ENCODE results near the gene CDH13.

Gene CDH13

DNA sequence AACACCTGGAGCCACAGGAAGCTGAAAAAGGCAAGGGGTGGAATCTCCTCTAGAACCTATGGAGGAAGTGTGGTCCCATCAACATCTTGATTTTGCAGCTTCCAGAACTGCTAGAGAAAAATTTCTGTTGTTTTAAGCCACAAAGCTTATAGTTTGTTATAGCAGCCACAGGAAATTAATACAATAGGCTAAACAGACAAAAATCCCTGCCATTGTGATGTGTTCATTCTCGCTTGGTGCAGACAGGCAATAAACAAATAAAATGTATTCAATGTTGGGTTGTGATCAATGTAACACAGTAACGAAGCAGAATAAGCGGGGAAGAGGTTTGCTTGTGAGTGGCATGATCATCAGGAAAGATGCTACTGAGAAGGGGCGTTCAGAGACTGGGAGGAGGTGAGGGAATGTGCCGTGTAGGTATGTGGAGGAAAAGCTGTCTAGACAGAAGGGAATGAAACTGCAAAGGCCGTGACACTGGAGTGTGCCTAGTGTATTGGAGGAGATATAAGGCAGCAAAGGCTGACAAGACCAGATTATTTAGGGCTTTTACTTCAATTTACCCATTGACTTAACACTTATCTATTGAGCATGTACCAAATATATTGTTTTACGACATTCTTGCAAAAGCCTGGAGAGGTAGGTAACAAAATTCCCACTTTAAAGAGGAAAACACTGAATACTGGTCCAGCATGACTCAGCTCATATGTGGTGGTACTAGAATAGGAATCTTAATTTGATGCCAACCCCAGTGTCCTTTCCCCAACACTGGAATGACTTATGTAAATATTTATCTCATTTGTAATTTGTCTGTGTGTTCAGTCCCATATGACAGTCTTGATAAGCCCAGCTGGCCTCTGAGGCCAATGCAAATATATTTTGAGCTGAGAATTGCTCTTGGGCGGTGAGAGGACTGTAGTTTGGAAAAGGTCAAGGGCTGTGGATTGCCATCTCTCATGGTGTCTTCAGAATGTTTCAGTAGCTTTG is 375.9 kb downstream of the CDH13 start:
- no peak for DNase-seq (ENCODE audit: low read depth)

DNA sequence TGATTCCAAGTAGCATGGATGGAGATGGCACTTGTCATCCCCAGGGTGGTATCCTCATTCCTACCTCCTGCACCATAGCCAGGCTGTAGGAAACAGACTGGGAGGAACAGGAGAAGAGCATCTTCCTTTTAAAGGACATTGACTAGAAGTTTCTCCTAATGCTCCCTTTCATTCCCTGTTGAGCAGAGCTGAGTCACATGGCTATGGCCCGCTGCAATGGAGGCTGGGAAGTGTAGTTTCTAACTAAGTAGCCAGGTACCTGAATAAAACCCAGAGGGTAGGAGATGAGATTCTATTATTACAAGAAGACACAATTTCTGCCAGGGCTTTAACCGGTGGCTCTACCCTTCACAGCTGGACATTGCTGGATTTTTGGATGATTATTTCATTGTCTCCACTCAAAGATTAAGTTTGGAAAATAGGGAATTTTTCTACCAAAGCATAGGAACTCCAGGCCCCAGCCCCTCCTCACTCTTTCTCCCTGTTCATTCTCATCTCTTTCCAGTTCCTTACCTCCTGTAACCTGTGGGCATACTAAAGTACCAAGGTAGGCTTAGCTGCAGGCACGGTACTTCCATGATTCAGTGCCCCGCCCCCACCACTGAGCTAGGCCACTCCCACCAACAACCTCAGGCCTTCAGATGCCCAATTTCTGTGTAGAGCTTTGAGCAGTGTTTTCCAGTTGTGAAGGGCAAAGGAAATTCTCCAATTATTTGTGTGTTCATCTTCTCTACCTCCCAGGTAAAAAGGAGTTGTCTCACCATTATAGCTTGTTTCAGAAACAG is 378.3 kb downstream of the CDH13 start:
- no peak for DNase-seq (ENCODE audit: low read depth)

DNA sequence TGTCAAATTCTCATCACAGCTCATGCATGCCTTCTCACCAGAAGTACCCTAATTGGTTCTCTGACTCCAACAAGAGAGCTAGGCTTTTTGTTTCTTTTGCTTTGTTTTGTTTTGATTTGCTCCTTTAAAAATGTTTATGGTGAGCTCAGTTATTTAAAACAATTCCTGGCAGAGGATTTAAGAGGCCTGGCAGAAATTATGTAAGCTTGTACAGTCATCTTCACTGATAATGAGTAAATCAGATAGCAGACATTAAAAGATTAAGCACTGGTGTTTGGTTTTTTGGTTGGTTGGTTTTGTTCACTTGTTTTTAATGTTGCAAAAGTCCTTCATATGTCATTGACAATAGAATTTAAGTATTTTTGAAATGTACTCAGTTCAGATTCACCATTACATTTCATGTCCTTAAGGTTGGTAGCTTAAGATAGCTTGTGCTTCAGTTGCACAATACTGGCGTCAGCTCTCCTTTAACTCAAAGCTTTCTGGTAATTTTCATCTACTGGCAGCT is 378.9 kb downstream of the CDH13 start:
- no peak for DNase-seq (ENCODE audit: low read depth)

DNA sequence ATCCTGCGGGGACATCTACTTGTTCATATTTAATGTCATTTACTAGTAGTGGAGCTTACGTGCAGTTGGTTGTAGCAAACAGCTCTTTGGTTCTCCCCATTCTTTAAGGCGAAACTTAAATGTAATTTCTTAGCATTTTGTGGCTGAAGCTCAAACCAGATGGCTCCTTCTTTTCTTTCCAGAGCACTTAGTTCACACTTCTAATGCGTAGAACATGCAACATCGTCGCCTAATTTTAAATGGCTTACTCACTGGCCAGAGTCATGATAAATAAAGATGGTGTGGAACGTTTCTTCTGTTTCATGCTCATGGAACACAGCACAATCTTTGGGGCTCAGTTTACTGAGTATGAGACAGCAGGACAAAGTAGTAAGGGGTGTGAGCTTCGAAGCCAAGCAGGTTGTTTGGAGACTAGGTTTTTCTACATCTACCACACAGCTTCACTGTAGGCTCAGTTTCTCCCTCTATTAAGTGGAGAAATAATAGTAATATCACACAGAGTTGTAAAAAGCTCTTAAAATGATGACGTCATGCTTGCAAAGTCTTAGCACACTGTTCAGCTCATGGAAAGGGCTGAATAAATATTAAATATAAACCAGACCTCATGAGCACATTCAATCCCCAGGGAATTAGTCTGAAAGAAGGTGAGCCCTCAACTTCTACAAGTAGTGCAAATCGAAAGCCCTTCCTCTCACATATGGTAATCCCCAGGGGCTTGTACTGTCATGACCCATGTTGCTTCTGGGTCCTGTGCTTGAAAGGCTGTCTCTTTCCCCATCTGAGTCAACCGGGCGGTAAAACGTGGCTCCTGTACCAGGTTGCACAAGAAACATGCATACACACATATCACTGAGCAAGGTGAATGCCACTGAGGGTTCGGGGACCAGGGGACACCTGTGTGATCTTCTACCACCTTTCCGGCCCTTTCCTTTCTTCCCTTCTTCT is 384.3 kb downstream of the CDH13 start:
- no peak for DNase-seq (ENCODE audit: low read depth)

DNA sequence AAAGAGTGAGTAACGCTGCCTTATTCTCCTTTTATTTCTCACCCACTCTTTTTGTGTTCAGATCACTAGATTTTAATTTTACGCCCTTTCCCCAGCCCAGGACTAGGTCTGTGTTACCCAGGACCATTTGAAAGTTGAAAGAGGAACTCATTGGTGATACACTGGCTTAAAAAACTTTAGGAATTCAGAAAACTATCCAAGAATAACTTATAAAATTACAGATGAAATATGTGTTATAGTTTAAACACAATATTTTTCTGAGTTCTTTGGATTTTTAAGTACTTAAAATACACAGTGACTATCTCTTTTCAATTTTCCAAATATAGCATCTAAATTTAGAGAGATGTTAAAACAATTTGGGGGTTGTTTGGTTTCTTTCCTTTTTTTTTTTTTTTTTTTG is 385.2 kb downstream of the CDH13 start:
- DNase-seq (ENCODE audit: low read depth) = no peak

DNA sequence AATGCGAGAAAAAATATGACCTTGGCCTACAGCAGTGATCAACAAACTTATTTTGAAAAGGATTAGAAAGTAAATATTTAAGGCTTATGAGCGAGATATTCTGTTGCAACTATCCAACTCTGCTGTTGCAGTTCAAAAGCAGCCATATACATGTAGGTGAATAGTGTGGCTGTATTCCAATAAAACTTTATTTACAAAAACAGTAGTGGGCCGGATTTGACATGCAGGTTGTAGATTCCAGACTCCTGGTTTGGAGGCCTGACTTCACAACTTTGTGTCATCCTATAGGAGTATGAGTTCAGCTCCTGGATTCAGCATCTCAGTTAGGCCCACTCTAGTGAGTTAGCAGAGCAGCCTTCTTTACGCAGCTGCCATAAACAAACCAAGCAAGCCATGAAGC is 386.3 kb downstream of the CDH13 start:
- DNase-seq (ENCODE audit: low read depth) = no peak

DNA sequence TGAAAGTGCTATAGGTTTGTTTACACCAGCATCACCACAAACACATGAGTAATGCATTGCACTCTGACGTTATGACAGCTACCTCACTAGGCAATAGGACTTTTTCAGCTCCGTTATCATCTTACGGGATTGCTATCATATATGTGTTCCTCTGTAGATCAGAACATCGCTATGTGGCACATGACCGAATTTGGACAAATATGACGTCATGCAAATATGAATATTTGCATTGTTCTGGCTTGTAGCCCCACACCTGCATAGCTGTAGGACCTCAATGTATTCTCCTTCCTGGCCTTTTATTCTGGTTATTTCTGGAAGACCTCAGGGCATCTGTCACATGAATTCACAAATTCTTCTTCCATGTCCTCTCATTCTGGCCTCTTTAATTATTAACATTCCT is 393.2 kb downstream of the CDH13 start:
- DNase-seq (ENCODE audit: low read depth) = no peak

DNA sequence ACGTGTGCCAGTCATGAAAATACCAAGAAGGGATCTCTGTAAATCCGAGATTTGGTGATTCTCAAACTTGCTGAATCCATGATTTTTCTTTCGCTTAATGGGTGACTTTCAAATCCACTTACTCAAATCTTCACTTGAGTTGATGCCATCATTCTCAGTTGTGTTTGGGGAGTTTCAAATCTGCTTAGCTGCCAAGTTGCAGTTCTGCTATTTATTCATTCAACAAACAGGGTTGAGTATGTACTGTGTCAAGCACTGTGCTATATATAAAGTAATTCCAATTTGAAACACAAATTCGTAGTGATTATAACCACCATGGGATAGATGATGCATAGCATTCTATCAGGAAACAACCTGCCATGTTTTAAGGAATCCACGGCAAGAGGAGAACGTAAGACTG is 394.3 kb downstream of the CDH13 start:
- DNase-seq (ENCODE audit: low read depth) = no peak

DNA sequence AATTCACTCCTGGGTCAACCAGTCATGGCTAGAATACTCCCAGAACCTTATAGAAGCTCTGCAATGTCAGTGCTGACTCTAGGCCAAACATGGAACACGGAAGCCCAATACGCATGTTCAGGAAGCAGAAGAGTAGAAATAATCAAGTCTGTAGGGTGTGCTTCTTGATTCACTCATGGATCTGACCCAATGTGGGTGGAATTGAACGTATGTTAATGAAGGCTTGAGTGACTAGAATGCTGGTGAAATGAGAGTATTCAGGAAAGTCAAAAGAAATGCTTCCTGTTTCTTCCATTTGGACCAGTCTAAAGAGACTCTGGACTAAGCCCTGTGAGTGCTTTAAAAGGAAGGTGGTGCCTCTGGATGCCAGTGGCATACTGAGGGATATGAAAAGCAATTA is 395.0 kb downstream of the CDH13 start:
- no peak for DNase-seq (ENCODE audit: low read depth)

DNA sequence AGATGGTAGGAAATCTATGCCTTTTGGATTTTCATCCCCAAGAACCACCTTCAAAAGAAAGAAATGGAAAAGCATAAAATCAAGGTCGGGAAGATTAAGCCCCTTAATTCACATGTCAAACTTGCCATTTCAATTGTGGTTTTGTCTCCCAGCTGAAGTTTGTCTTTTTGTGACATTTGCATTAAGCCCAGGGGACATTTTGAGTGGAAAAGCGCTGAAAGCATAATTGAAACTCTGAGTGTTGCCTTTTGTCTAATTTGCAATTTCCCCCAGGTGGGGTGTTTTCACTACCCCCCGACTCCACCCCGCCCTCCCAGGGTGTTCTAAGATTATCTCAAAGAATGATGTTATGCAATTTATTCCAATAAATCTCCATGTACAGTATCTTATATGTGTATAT is 396.2 kb downstream of the CDH13 start:
- no peak for DNase-seq (ENCODE audit: low read depth)

DNA sequence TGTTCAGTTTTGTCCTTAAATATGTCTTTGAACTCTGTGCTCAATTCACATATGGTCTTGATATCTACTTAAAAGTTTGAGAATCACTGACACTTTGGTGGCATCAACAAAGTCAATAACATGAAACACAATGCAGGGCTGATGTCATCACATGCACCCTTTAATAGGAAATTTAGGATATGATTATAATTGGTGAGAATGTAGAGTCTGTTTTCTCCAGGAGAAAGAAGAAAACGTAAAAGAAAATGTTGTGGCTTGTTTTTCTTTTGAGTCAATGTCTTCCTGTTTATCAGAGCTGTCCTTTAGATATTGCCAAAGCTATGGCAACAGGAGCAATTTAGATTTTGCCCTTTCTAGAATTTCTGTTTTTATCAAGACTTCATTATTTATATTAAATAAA is 396.9 kb downstream of the CDH13 start:
- no peak for DNase-seq (ENCODE audit: low read depth)

DNA sequence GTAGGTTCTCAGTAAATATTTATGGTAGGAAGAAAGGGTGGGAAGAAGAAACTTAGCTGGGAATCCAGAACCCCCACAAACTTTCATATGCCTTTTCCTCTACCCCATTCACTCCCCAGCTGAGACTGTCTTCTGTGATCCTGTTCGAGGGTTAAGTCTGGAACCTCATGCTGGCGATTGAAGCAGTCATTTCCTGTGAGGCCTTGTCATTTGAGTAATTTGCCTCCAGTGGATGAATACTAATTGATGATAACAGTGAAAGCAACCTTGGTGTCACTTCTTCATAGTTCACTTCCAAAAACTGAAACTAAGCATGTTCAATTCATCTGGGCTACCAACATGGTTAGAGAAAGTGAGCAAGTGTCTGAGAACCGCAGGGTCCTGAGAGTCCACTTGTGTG is 401.2 kb downstream of the CDH13 start:
- DNase-seq (ENCODE audit: low read depth) = no peak

DNA sequence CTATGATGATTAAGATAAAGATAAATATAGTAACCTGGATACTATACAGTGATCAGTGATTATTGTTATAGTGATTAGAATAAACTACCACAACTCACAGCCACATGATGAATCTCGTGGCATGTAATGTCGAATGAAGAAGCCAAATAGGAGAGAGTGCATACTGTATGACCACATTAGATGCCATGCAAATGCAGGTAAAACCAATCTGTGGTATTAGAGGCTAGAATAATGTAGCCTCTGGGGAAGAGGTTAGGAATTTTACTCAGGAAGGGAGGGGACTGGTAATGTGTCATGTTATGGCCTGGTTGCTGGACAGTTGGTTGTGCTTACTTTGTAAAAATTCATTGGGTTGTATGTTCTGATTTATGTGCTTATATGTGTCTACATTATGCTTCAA is 402.7 kb downstream of the CDH13 start:
- DNase-seq (ENCODE audit: low read depth) = no peak

DNA sequence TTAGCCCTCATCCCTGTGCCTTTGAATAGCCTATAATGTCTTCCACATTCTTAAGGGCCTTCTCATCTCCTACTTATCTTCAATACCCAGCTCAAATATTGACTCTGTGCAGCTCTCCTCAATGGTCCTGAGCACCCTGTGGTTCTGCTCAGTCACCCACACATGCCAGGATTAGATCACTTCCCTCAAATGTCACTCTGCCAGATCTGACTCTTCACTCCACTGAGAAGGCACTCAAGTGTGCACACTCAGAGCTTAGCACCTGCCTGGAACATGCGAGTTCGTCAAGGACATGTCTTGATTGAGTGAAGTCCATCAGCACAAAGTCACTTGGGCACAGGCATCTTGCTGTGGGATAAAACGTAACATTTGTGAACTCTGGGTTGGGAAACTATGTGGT is 404.8 kb downstream of the CDH13 start:
- no peak for DNase-seq (ENCODE audit: low read depth)

DNA sequence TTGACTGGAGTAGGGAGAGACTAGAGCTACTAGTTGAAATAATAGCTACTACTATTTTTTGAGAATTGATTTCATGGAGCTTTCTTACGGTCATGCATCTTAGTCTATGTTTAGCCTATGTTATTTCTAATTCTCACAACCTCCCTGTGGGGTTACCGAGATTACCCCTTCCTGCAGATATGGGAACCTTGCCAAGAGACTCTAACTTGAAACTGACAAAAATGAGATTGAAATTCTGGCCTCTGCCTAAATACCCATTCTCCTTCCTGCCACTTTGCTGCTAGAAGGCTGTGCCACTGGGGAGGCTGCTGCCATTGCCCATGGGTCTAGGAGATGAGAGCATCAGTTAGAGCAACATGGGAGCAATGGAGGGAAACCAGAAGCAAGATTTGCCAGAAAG is 410.3 kb downstream of the CDH13 start:
- no peak for DNase-seq (ENCODE audit: low read depth)

DNA sequence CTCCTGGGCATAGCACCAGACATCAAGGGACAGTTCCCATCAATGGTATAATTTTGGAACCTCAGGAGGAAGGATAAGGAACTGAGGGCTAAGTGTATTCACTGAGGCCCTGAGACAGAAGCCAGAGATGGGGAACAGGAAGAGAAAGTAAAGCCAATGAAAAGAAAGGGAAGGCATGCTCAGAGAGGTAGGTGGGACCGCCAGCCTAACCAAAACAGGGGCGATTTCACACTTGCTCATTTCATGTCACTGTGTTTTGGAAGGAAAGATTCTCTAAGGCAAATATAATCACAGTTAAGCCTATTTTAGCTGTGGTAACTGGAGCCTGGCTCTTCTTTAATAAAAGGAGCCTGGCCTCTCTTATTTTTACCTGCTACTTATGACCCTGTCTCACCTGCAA is 411.1 kb downstream of the CDH13 start:
- DNase-seq (ENCODE audit: low read depth) = no peak

DNA sequence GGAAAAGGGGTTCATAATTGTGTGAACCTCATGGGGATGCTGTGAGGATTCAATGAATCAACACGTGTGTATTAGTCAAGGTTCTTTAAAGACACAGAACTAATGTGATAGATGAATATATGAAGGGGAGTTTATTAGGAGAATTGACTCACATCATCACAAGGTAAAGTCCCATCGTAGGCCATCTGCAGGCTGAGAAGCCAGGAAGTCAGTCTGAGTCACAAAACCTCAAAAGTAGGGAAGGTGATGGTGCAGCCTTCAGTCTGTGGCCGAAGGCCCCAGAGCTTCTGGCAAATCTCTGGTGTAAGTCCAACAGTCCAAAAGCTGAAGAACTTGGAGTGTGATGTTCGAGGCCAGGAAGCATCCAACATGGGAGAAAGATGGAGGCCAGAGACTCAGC is 413.4 kb downstream of the CDH13 start:
- DNase-seq (ENCODE audit: low read depth) = no peak

DNA sequence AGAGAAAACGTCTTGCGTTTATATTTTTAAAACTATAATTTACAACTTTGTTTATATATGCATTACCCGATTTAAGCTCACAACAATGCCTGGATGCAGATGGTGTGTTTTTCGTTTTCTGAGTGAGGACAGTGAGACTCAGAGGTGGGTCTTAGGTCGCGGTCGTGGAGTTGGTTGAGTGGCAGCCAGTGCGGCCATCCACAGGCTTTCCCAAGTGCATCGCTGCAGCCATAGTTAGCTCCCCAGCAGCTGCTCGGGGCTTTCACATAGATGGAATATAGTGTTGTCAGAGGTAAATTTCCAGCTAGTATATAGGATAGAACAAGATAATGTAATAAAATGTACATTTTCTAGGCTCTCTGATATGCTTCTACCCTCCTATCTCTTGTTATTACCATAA is 417.8 kb downstream of the CDH13 start:
- no peak for DNase-seq (ENCODE audit: low read depth)

DNA sequence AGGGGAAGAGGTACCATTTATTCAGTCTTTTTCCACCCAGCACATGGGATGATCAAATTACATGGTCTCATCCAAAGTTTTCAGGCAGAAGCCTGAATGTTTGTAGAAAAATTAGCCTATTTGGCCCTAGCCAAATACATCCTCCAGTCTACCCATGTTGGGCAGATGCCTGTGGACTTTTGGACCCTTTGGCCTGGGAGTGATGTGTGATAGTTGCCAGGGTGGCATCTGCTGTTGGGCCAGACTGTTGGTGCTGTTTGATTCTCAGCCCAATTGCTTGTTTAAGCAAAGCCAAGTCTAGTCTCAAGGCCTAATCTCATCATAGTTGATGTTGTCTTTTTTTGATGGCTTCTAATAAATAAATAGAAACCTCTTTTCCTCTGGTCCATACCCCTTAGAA is 419.0 kb downstream of the CDH13 start:
- no peak for DNase-seq (ENCODE audit: low read depth)

DNA sequence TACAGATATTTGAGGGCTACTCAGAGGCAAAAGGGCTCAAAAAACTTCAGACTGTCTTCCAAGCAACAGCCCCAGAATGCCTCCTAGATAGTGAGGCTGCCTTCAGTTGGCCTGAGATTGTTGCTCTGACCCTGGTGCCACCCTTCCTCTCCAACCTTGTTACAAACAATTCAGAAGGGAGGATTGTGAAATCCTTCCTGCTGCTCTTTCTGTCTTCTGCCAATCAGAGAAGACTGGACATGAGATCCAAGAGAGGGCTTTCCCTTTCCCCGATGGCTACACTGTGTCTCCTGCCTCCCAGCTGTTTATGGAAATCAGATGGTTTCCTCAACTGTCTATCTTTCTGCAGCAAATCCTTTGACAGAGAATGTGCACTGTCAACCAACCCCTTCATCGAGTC is 419.9 kb downstream of the CDH13 start:
- DNase-seq (ENCODE audit: low read depth) = no peak

DNA sequence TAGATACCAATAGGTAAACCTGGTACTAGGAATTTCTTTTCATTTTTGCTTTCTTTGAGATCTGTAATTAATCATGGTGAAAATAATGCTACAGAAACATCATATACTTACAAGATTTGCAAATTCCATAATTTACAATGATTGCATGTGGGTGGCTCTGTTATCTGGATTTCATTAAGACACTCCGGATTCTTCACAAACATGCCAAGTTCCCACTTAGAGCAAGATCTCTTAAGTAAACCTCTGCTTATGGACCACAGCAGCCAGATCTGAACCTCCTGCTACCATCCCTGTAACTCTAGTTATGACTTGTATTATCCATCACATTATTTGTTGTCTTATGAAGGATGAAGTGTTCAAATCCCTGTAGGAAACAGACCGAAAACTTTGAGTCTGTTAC is 424.7 kb downstream of the CDH13 start:
- DNase-seq (ENCODE audit: low read depth) = no peak

DNA sequence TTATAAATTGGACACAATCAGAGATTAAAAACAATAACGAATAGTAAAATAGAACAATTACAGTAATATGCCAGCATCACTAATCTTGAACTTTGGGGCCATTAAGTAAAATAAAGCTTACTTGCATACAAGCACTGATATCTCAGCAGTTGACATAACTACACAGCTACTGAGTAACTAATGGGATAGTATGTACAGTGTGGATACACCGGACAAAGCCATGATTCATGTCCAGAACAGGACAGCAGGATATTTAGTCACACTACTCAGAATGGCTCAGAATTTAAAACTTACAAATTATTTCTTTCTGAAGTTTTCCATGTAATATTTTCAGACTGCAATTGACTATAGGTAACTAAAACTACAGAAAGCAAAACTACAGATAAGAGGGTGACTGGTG is 427.5 kb downstream of the CDH13 start:
- DNase-seq (ENCODE audit: low read depth) = no peak

Data from fibroblast of the conjunctiva (primary cell).